ENCODE measurements around the gene TIAL1. TPM values are rescaled to one million over a fixed set of nuclear protein-coding genes. Genes with fewer than 3 reads are reported as not detected.
A peak's percentile ranks its signal among the peaks of the same experiment; 100 is the strongest.

TIAL1 gene
- polyA plus RNA-seq, 3 donors = 6.7 to 118 (median 7.2) TPM

- Histone ChIP-seq H3K79me2 (ENCODE audit: insufficient read depth, low read length) (peaks cover 63% of the 10 kb centered on the region), H3K4me3 (replicated peaks in 1 of 3; ENCODE audit: low read depth in 2 of 3, low read length in 3 of 3) (no peak overlapping the region), H2AFZ (ENCODE audit: insufficient read depth, low read depth, low read length, poor library complexity, severe bottlenecking) (no peak overlapping the region), H3K36me3 (replicated peaks in 1 of 2; ENCODE audit: control insufficient read depth in 1 of 2, insufficient read depth in 2 of 2, low read length in 2 of 2) (peaks cover 0 to 7% of the 10 kb centered on the region in 2 donors), H3K4me1 (ENCODE audit: control insufficient read depth in 1 of 2, insufficient read depth in 2 of 2, low read length in 2 of 2) (peaks cover 40 to 68% of the 10 kb centered on the region in 2 donors), H3K4me2 (replicated peaks; ENCODE audit: extremely low read depth, low read length, poor library complexity, severe bottlenecking) (no peak overlapping the region), H3K9me3 (replicated peaks in 1 of 2; ENCODE audit: control insufficient read depth in 1 of 2, insufficient read depth in 1 of 2, low read length in 2 of 2) (no peaks in the 10 kb centered on the region), H4K20me1 (ENCODE audit: insufficient read depth, low read length) (peaks cover 70% of the 10 kb centered on the region), H3K27ac (ENCODE audit: low read depth in 1 of 2, low read length in 2 of 2) (no peak overlapping the region), H3K9ac (ENCODE audit: insufficient read depth, low read length, poor library complexity, severe bottlenecking) (no peak overlapping the region), H3K27me3 (ENCODE audit: control insufficient read depth in 2 of 2, insufficient read depth in 2 of 2, low read length in 2 of 2) (peaks cover 0 to 8% of the 10 kb centered on the region in 2 donors)
- Mint-ChIP-seq H3K36me3 (peaks cover 13 to 18% of the 10 kb centered on the region in 2 donors), H3K4me3 (no peak overlapping the region), H3K4me1 (peaks cover 66% of the 10 kb centered on the region), H3K27ac (no peak overlapping the region), H3K9me3 (peaks cover 0 to 2% (median 0%) of the 10 kb centered on the region in 7 donors), H3K27me3 (ENCODE audit: low read depth in 3 of 3) (peaks cover 10 to 13% (median 10%) of the 10 kb centered on the region in 3 donors)
- 88% methylated on average over 1 of the region's 4 CpGs for WGBS (ENCODE audit: insufficient coverage)
- DNase-seq = no peak
- intact Hi-C loops (cut with micrococcal nuclease) = no loop called here
- TF ChIP-seq CTCF (IDR thresholded peaks at IDR 0.05) = no peak
Observed at GRCh38 chr10:119540038-119540437, 56.7 kb downstream of the TIAL1 start.

GRCh38 chr10:119539359-119539825 is 57.4 kb downstream of the TIAL1 start:
- Mint-ChIP-seq H3K4me1 (peaks cover 66% of the 10 kb centered on the region), H3K9me3 (peaks cover 0 to 2% (median 0%) of the 10 kb centered on the region in 7 donors), H3K27ac (no peak overlapping the region), H3K36me3 (peaks cover 14 to 20% of the 10 kb centered on the region in 2 donors), H3K27me3 (ENCODE audit: low read depth in 3 of 3) (peaks cover 9 to 11% (median 10%) of the 10 kb centered on the region in 3 donors), H3K4me3 (peak overlapping the region in 1 of 2 donors; percentile 31)
- 100% methylated on average over 2 of the region's 9 CpGs for WGBS (ENCODE audit: insufficient coverage)
- intact Hi-C loops (cut with micrococcal nuclease) = no loop called here
- no peak for TF ChIP-seq CTCF (IDR thresholded peaks at IDR 0.05)
- Histone ChIP-seq H3K79me2 (ENCODE audit: insufficient read depth, low read length) (peaks cover 68% of the 10 kb centered on the region), H3K27me3 (ENCODE audit: control insufficient read depth in 2 of 2, insufficient read depth in 2 of 2, low read length in 2 of 2) (peaks cover 0 to 8% of the 10 kb centered on the region in 2 donors), H3K36me3 (replicated peaks in 1 of 2; ENCODE audit: control insufficient read depth in 1 of 2, insufficient read depth in 2 of 2, low read length in 2 of 2) (peaks cover 0 to 7% of the 10 kb centered on the region in 2 donors), H4K20me1 (ENCODE audit: insufficient read depth, low read length) (peaks cover 75% of the 10 kb centered on the region), H3K27ac (ENCODE audit: low read depth in 1 of 2, low read length in 2 of 2) (no peak overlapping the region), H3K9ac (ENCODE audit: insufficient read depth, low read length, poor library complexity, severe bottlenecking) (no peak overlapping the region), H3K4me1 (ENCODE audit: control insufficient read depth in 1 of 2, insufficient read depth in 2 of 2, low read length in 2 of 2) (peaks cover 40 to 68% of the 10 kb centered on the region in 2 donors), H3K4me2 (replicated peaks; ENCODE audit: extremely low read depth, low read length, poor library complexity, severe bottlenecking) (no peak overlapping the region), H3K9me3 (replicated peaks in 1 of 2; ENCODE audit: control insufficient read depth in 1 of 2, insufficient read depth in 1 of 2, low read length in 2 of 2) (no peaks in the 10 kb centered on the region), H3K4me3 (replicated peaks in 1 of 3; ENCODE audit: low read depth in 2 of 3, low read length in 3 of 3) (no peak overlapping the region), H2AFZ (ENCODE audit: insufficient read depth, low read depth, low read length, poor library complexity, severe bottlenecking) (no peak overlapping the region)
- DNase-seq = no peak

Data from CD14-positive monocyte (primary cell).